ENCODE results near the gene COL23A1. TPM values are rescaled to one million over a fixed set of nuclear protein-coding genes. Genes with fewer than 3 reads are reported as not detected.

COL23A1 gene
- total and polyA plus RNA-seq, 2 experiments from 2014 or later: 4.8 to 8.2 TPM

GRCh38 chr5:178280631-178281030, 309.6 kb downstream of the COL23A1 start:
- DNase-seq (ENCODE audit: low spot score) (no peak), ATAC-seq (no peak)
- no peaks in the 10 kb centered on the region for H3K36me3 Mint-ChIP-seq (ENCODE audit: low read depth)
- H3F3A ChIP-seq (replicated peaks; ENCODE audit: low read depth): no peaks in the 10 kb centered on the region
- H3K4me2 ChIP-seq: no peak overlapping the region
- H3K4me1 Mint-ChIP-seq: peaks cover 6% of the 10 kb centered on the region
- H3K36me3 ChIP-seq (ENCODE audit: insufficient read depth): no peaks in the 10 kb centered on the region
- H3K4me1 ChIP-seq (ENCODE audit: insufficient read depth): no peaks in the 10 kb centered on the region
- no peaks in the 10 kb centered on the region for H3K27me3 ChIP-seq (ENCODE audit: insufficient read depth)
- no peaks in the 10 kb centered on the region for H3K79me2 ChIP-seq (replicated peaks; ENCODE audit: insufficient read depth)
- H2AFZ ChIP-seq: no peak overlapping the region
- no peak overlapping the region for H3K27ac Mint-ChIP-seq
- peaks cover 5% of the 10 kb centered on the region; the same call in 2 of the 3 replicates for H3K9me3 Mint-ChIP-seq
- no peak overlapping the region for H3K4me3 Mint-ChIP-seq
- peaks cover 21% of the 10 kb centered on the region for H3K27me3 Mint-ChIP-seq (ENCODE audit: insufficient read depth, low read depth, poor library complexity)
- H3K4me3 ChIP-seq: no peak overlapping the region
- H3K27ac ChIP-seq (ENCODE audit: low read depth): no peak overlapping the region
- TF ChIP-seq CREB1 (CRISPR knock-in tag; IDR thresholded peaks at IDR 0.05; ENCODE audit: low read depth) (no peak), ETS1 (IDR thresholded peaks at IDR 0.05) (no peak), POLR2AphosphoS5 (IDR thresholded peaks at IDR 0.05; ENCODE audit: low read depth) (no peak), CTCF (conservative IDR thresholded peaks at IDR 0.05; ENCODE audit: low read depth in 2 of 2) (no peak), ZNF114 (CRISPR knock-in tag; IDR thresholded peaks at IDR 0.05) (no peak), ZNF331 (CRISPR knock-in tag; IDR thresholded peaks at IDR 0.05; ENCODE audit: low read depth) (no peak)
- no peaks in the 10 kb centered on the region for H3K9me2 ChIP-seq (ENCODE audit: insufficient read depth)
- no peaks in the 10 kb centered on the region for H4K20me1 ChIP-seq (replicated peaks; ENCODE audit: insufficient read depth)

- Histone ChIP-seq H4K20me1 (replicated peaks; ENCODE audit: insufficient read depth) (no peaks in the 10 kb centered on the region), H3K9me2 (ENCODE audit: insufficient read depth) (no peaks in the 10 kb centered on the region), H2AFZ (peak overlapping the region; percentile 47), H3K4me3 (peak overlapping the region; percentile 42; the same call in 1 of the 2 replicates), H3K4me1 (ENCODE audit: insufficient read depth) (no peaks in the 10 kb centered on the region), H3K79me2 (replicated peaks; ENCODE audit: insufficient read depth) (no peaks in the 10 kb centered on the region), H3K27me3 (ENCODE audit: insufficient read depth) (no peaks in the 10 kb centered on the region), H3F3A (replicated peaks; ENCODE audit: low read depth) (no peaks in the 10 kb centered on the region), H3K27ac (ENCODE audit: low read depth) (no peak overlapping the region), H3K36me3 (ENCODE audit: insufficient read depth) (no peaks in the 10 kb centered on the region), H3K4me2 (no peak overlapping the region)
- ATAC-seq (peak; percentile 96), DNase-seq (ENCODE audit: low spot score) (peak; percentile 95)
- Mint-ChIP-seq H3K4me3 (peak overlapping the region; percentile 53; the same call in 1 of the 3 replicates), H3K27me3 (ENCODE audit: insufficient read depth, low read depth, poor library complexity) (peaks cover 21% of the 10 kb centered on the region), H3K4me1 (peaks cover 6% of the 10 kb centered on the region), H3K9me3 (peaks cover 5% of the 10 kb centered on the region; the same call in 2 of the 3 replicates), H3K36me3 (ENCODE audit: low read depth) (no peaks in the 10 kb centered on the region), H3K27ac (no peak overlapping the region)
- TF ChIP-seq JUNB (IDR thresholded peaks at IDR 0.05; ENCODE audit: unreplicated experiment) (no peak), CTCF (conservative IDR thresholded peaks at IDR 0.05; ENCODE audit: low read depth in 2 of 2) (peak; percentile 93 to 100)
These were observed 310.3 kb downstream of the COL23A1 start for GRCh38 chr5:178279723-178280438.

Data from GM23338 (cell line).